Keratinocyte (primary cell): ENCODE data around the gene STK4.

Source experiments
- EZH2 ChIP-seq: IDR thresholded peaks from one replicate; pipeline ENCODE4 v1.6.1; 2012; ENCODE audit warnings: inconsistent platforms, mild to moderate bottlenecking, low read length, moderate library complexity
- TF ChIP-seq, protein P1 (sequence below), 3 experiments: IDR thresholded peaks in 1 of 3; conservative IDR thresholded peaks in 1 of 3; optimal IDR thresholded peaks in 1 of 3; 2 replicates in 2 of 3; 3 replicates in 1 of 3; pipeline versions ENCODE3 to v1.5.1; 2011; ENCODE audit warnings: low read length in 3 of 3, mild to moderate bottlenecking in 3 of 3, moderate library complexity in 2 of 3, control low read depth in 1 of 3, inconsistent platforms in 1 of 3; ENCODE audit not compliant: insufficient read depth in 2 of 3; ENCODE audit errors: extremely low read depth in 1 of 3

DNA sequence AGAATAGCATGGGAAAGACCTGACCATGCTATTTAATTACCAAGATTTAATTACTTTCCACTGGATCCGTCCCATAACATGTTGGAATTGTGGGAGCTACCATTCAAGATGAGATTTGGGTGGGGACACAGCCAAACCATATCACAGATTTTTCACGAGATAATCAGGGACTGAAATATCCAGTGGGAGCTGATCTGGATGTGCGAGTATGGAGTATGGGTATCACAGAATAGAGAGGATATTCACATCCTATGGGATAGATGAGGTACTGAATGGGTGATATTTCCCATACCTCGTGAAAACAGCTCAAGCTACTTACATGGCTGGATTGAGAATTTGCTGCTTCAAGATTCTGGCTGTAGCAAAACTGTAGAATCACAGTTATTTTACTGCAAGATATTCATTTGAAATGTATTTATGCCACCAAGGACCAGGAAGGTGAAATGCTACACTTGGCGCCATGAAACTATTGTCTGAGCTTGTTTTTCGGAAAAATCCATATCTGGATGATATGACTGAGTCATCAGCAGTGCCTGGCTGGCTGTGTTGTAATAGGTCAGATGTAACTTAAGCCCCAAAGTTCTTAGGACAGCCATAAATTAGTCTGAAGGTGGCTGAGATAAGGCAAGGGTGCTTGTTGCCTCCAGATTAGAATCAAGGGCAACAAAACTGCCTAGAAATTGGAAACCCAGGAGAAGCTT, 104.8 kb downstream of the STK4 start:
- TF ChIP-seq, protein P1, sequence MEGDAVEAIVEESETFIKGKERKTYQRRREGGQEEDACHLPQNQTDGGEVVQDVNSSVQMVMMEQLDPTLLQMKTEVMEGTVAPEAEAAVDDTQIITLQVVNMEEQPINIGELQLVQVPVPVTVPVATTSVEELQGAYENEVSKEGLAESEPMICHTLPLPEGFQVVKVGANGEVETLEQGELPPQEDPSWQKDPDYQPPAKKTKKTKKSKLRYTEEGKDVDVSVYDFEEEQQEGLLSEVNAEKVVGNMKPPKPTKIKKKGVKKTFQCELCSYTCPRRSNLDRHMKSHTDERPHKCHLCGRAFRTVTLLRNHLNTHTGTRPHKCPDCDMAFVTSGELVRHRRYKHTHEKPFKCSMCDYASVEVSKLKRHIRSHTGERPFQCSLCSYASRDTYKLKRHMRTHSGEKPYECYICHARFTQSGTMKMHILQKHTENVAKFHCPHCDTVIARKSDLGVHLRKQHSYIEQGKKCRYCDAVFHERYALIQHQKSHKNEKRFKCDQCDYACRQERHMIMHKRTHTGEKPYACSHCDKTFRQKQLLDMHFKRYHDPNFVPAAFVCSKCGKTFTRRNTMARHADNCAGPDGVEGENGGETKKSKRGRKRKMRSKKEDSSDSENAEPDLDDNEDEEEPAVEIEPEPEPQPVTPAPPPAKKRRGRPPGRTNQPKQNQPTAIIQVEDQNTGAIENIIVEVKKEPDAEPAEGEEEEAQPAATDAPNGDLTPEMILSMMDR (optimal IDR thresholded peaks at IDR 0.05 in 1 of 3, IDR thresholded peaks at IDR 0.05 in 1 of 3, conservative IDR thresholded peaks at IDR 0.05 in 1 of 3; ENCODE audit: extremely low read depth in 1 of 3, insufficient read depth in 2 of 3, low read length in 3 of 3): no peak
- TF ChIP-seq EZH2: no peak
